H7 (cell line): ENCODE data around the gene MTCL1. TPM values are rescaled to one million over a fixed set of nuclear protein-coding genes. Genes with fewer than 3 reads are reported as not detected.

Source experiments
- DNase-seq: peaks from one replicate; pipeline ENCODE4 v3.0.0; 2012
- H3K27me3 ChIP-seq: 2 replicates; pipeline ENCODE4 v1.6.0; 2011; ENCODE audit warnings: mild to moderate bottlenecking, low read length; ENCODE audit not compliant: control insufficient read depth, insufficient read depth
- H3K36me3 ChIP-seq: replicated peaks from 2 replicates; pipeline ENCODE4 v1.5.1; 2011; ENCODE audit warnings: low read length; ENCODE audit not compliant: control insufficient read depth, insufficient read depth
- H3K4me3 ChIP-seq: 2 replicates; pipeline ENCODE4 v1.5.1; 2011; ENCODE audit warnings: low read depth, mild to moderate bottlenecking, control low read depth, low read length, moderate library complexity; ENCODE audit not compliant: insufficient read depth
- total RNA-seq: library from RNA; depleted of rRNA; stranded (reverse); fragments of >200 nt; shearing (Covaris generic); gene quantifications from 2 replicates; pipeline ENCODE4 v1.2.3, GENCODE V29; 2014

Gene MTCL1
- total RNA-seq, 1 experiment from 2014 or later: 16.0 TPM

GRCh38 chr18:8828300-8828699 lies 122.9 kb downstream of the MTCL1 start:
- no peaks in the 10 kb centered on the region for H3K27me3 ChIP-seq
- no peak overlapping the region for H3K4me3 ChIP-seq
- DNase-seq: no peak
- H3K36me3 ChIP-seq: no peaks in the 10 kb centered on the region; the same call in none of the 2 replicates

DNA sequence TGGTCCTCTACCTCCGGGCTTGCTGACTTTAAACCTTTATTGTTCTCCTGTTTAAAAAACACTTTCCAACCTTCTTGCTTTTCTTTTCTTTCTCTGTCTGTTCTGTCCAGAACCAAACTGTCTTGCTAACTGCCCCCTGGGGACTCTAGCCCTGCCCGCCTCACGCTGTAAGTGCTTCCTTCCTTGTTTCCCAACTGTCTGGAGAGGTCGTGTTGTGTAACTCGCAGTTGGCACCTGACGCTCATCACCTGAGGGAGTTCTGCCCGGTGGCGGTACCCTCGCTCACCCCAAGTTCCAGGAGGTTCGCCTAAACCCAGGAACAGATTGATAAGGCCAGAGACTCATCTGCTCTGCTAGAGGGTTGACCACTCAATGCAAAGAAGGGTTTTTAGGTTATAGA lies 123.4 kb downstream of the MTCL1 start:
- Histone ChIP-seq H3K36me3 (no peaks in the 10 kb centered on the region; the same call in none of the 2 replicates), H3K27me3 (no peaks in the 10 kb centered on the region), H3K4me3 (no peak overlapping the region)
- DNase-seq: no peak

GRCh38 chr18:8830067-8831060 lies 125.0 kb downstream of the MTCL1 start:
- no peaks in the 10 kb centered on the region; the same call in 1 of the 2 replicates for H3K36me3 ChIP-seq
- H3K4me3 ChIP-seq: no peak overlapping the region
- no peak for DNase-seq

GRCh38 chr18:8831112-8831511 lies 125.8 kb downstream of the MTCL1 start:
- Histone ChIP-seq H3K4me3 (no peak overlapping the region), H3K27me3 (no peaks in the 10 kb centered on the region)

More at GRCh38 chr18:8830067-8831060, 125.0 kb downstream of the MTCL1 start:
- no peaks in the 10 kb centered on the region for H3K27me3 ChIP-seq

GRCh38 chr18:8831531-8831930 lies 126.2 kb downstream of the MTCL1 start:
- DNase-seq: no peak
- Histone ChIP-seq H3K4me3 (no peak overlapping the region), H3K27me3 (no peaks in the 10 kb centered on the region), H3K36me3 (no peaks in the 10 kb centered on the region; the same call in 1 of the 2 replicates)

More at GRCh38 chr18:8831112-8831511, 125.8 kb downstream of the MTCL1 start:
- DNase-seq: no peak
- no peaks in the 10 kb centered on the region; the same call in 1 of the 2 replicates for H3K36me3 ChIP-seq

GRCh38 chr18:8833480-8833879 lies 128.1 kb downstream of the MTCL1 start:
- no peak for DNase-seq
- Histone ChIP-seq H3K27me3 (no peaks in the 10 kb centered on the region), H3K36me3 (no peaks in the 10 kb centered on the region; the same call in 1 of the 2 replicates), H3K4me3 (no peak overlapping the region)

DNA sequence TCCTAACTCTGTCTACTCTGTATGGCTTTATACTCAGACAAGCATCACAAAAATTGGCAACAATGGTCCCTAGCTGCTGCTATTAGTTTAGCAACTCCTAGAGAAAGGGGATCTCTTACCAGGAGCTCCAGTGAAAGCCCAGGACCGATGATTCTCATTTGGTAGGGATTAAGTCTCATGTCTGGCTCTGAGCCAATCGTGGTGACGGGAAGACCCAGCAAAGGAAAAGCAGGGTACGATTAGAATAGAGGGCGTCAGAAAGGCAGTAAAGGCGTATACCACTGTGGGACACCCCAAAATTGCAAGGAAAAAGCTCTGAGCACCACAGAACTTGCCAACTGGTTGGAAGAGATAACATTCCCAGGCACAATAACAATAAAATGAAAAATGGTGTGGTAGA lies 129.5 kb downstream of the MTCL1 start:
- no peaks in the 10 kb centered on the region for H3K36me3 ChIP-seq
- H3K27me3 ChIP-seq: no peaks in the 10 kb centered on the region
- DNase-seq: no peak
- no peak overlapping the region for H3K4me3 ChIP-seq

- H3K4me3 ChIP-seq: no peak overlapping the region
- no peak for DNase-seq
- no peaks in the 10 kb centered on the region for H3K36me3 ChIP-seq
- no peaks in the 10 kb centered on the region for H3K27me3 ChIP-seq
These were observed 130.2 kb downstream of the MTCL1 start for GRCh38 chr18:8835521-8835953.

DNA sequence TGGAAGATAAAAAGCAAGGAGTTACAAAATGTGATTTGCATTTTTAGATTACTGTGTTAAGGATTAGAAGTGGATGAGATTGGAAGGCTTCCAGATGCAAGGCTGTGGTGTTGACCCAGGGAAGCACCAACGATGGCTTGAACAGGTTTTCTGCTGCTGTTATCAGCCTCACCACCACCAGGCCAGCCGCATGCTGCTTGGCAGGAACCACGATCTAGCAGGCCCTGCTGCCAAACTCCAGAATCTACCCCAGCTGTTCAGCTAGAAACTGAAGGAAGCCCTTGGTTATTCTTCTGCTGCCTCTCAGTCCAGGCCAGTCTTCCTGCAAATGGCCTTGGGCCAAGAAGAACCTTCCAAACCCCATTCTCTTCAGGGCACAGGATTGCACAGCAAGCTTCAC lies 133.9 kb downstream of the MTCL1 start:
- H3K27me3 ChIP-seq: no peaks in the 10 kb centered on the region
- no peak overlapping the region for H3K4me3 ChIP-seq
- no peak for DNase-seq
- no peaks in the 10 kb centered on the region for H3K36me3 ChIP-seq

DNA sequence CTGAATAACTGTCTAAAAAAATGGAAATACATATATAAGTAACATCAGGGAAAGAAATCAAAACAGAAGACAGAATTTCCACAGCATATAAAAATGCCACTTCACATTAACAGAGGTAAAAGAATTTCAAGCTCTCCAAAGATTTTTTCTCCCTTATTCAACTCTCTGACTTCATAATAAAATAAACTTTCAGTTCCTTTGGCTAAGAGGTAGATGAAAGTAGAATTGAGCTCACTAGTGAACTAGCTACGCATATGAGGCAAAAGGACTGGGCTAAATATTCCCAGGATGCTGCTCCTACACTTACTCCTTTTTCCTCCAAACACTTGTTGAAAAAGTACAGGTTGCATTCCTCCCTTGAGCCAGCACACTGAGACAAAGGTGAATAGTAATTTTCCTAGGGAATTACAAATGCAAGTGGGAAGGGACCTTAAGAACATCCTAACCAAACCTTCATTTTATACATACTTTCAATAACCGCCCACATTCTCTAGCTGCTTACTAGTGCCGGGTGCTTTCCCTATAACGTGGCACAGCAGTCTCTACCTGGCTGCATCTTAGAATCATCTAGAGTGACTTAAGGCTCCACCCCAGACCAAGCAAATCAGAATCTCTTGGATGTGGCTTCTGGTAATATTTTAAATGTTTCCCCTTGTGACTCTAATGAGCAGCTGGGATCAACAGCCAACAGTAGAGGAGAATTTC lies 136.6 kb downstream of the MTCL1 start:
- Histone ChIP-seq H3K27me3 (no peaks in the 10 kb centered on the region), H3K36me3 (no peaks in the 10 kb centered on the region), H3K4me3 (no peak overlapping the region)
- DNase-seq: no peak

GRCh38 chr18:8842506-8842905 lies 137.2 kb downstream of the MTCL1 start:
- Histone ChIP-seq H3K27me3 (no peaks in the 10 kb centered on the region), H3K4me3 (no peak overlapping the region), H3K36me3 (no peaks in the 10 kb centered on the region)
- DNase-seq: no peak

DNA sequence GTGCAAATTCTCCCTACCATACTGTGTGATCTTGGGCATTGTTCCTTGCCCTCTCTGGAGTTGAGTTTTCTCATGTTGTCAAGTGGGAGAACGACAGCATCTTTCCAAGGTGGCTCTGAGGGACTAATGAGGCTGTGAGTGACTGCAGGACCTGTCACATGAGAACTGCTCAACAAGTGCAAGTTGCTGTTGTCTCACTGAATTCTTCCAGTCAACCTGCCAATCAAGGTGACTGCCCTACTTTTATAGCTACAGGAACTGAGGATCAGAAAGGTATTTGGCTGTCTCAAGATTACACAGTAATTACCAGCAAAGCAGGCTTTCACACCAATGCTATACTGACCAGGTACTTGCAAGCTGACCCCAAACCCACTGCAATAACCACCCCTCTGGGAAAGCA lies 137.6 kb downstream of the MTCL1 start:
- Histone ChIP-seq H3K4me3 (no peak overlapping the region), H3K36me3 (no peaks in the 10 kb centered on the region), H3K27me3 (no peaks in the 10 kb centered on the region)
- no peak for DNase-seq

DNA sequence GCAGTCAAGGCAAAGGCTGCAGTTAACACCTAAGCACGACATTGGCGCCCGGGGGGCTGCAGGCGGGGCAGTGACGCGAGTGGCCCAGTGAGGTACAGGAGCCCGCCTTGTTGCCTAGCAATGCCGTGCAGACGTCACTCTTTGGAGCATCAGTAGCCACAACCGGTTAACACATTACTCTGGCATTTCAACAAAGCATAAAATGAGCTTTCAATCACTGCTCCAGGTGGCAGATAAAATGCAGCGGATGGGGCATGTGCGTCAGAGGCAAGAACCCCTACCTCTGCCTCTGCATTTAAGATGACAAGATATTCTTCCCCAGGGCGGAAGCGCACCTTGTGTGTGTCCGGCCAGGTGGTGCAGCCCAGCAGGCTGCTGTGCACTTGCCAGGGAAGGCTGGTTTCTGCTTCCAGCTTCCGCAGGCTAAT lies 139.4 kb downstream of the MTCL1 start:
- H3K4me3 ChIP-seq: no peak overlapping the region
- no peaks in the 10 kb centered on the region for H3K36me3 ChIP-seq
- no peak for DNase-seq
- H3K27me3 ChIP-seq: no peaks in the 10 kb centered on the region

- Histone ChIP-seq H3K36me3 (no peaks in the 10 kb centered on the region), H3K27me3 (no peaks in the 10 kb centered on the region), H3K4me3 (no peak overlapping the region)
- no peak for DNase-seq
These were observed 140.2 kb downstream of the MTCL1 start for GRCh38 chr18:8845506-8845905.
